GM12878 (cell line): ENCODE measurements around the gene TAMALIN. TPM values are rescaled to one million over a fixed set of nuclear protein-coding genes. Genes with fewer than 3 reads are reported as not detected.

ENCODE experiments used
- polyA plus RNA-seq, 11 experiments: library from polyadenylated mRNA; depleted of rRNA in 4 of 11; unstranded in 6 of 11; stranded (reverse) in 5 of 11; fragments of >200 nt; fragmentation: Nextera tagmentation in 4 of 11; fragmentation: Illumina TruSeq in 1 of 11; extraction: Ambion mirVana in 4 of 11; extraction: Trizol in 1 of 11; gene quantifications; 1 replicate in 1 of 11; 2 replicates in 10 of 11; pipeline versions ENCODE4 v1.2.1 to v1.2.3, GENCODE V29; 2011 to 2016; ENCODE audit warnings: inconsistent platforms in 2 of 11, missing spikeins in 2 of 11, low read depth in 1 of 11
- small RNA-seq: library from RNA; depleted of rRNA; stranded (forward); fragments of <200 nt; gene quantifications from one replicate; pipeline ENCODE3, GENCODE V24; 2014
- total RNA-seq, 4 experiments: library from RNA; depleted of rRNA in 3 of 4; stranded (reverse); fragments of >200 nt in 3 of 4; fragmentation: Illumina TruSeq in 1 of 4; extraction: Trizol in 1 of 4; gene quantifications; 2 replicates each; pipeline versions ENCODE4 v1.2.1 to v1.2.3, GENCODE V29; 2013 to 2021

Gene TAMALIN
- total and polyA plus RNA-seq, 10 of the 15 experiments (the other 5 are each of a cell fraction or from before 2014, with no cell fraction given), result 0.09 to 0.58 (median 0.19) TPM; not detected in 4

Small RNA genes lying within 50 kb of the gene (small RNA-seq; reads per million reads assigned to genes)
- not detected for gene RNU6-574P

Other genes starting within 250 kb of the TAMALIN start
Only the 7 nearest of the 9 such genes appear.
- gene FIGNL2, start 158.2 kb upstream of the TAMALIN start, total RNA-seq (2014; rRNA removed), result not detected in 2 replicates
- gene FIGNL2, start 158.2 kb upstream of the TAMALIN start, total RNA-seq (2014; rRNA removed; fragmentation: Illumina TruSeq; extraction: Trizol), result not detected in 2 replicates
- gene FIGNL2, start 158.2 kb upstream of the TAMALIN start, total RNA-seq (2021), result not detected in 2 replicates
- not detected in 2 replicates for gene FIGNL2, start 158.2 kb upstream of the TAMALIN start, polyA plus RNA-seq (2011; rRNA removed)
- gene FIGNL2, start 158.2 kb upstream of the TAMALIN start, polyA plus RNA-seq (2014; fragmentation: Illumina TruSeq; extraction: Trizol), result not detected in 2 replicates
- not detected for gene FIGNL2, start 158.2 kb upstream of the TAMALIN start, polyA plus RNA-seq (2014; fragmentation: Nextera tagmentation; extraction: Ambion mirVana)
- gene FIGNL2, start 158.2 kb upstream of the TAMALIN start, polyA plus RNA-seq (2014; rRNA removed), result not detected in 2 replicates
- not detected for gene FIGNL2, start 158.2 kb upstream of the TAMALIN start, polyA plus RNA-seq (2016; fragmentation: Nextera tagmentation; extraction: Ambion mirVana)
- gene ANKRD33, start 118.8 kb upstream of the TAMALIN start, total RNA-seq (2014; rRNA removed), result not detected in 2 replicates
- gene ANKRD33, start 118.8 kb upstream of the TAMALIN start, total RNA-seq (2014; rRNA removed; fragmentation: Illumina TruSeq; extraction: Trizol), result not detected in 2 replicates
- not detected in 2 replicates for gene ANKRD33, start 118.8 kb upstream of the TAMALIN start, total RNA-seq (2021)
- not detected in 2 replicates for gene ANKRD33, start 118.8 kb upstream of the TAMALIN start, polyA plus RNA-seq (2011; rRNA removed)
- not detected in 2 replicates for gene ANKRD33, start 118.8 kb upstream of the TAMALIN start, polyA plus RNA-seq (2014; fragmentation: Illumina TruSeq; extraction: Trizol)
- not detected for gene ANKRD33, start 118.8 kb upstream of the TAMALIN start, polyA plus RNA-seq (2014; fragmentation: Nextera tagmentation; extraction: Ambion mirVana)
- gene ANKRD33, start 118.8 kb upstream of the TAMALIN start, polyA plus RNA-seq (2014; rRNA removed), result not detected in 2 replicates
- not detected for gene ANKRD33, start 118.8 kb upstream of the TAMALIN start, polyA plus RNA-seq (2016; fragmentation: Nextera tagmentation; extraction: Ambion mirVana)
- gene ACVRL1, start 99.4 kb upstream of the TAMALIN start, total RNA-seq (2014; rRNA removed), result not detected in 2 replicates
- gene ACVRL1, start 99.4 kb upstream of the TAMALIN start, total RNA-seq (2014; rRNA removed; fragmentation: Illumina TruSeq; extraction: Trizol), result not detected in 2 replicates
- gene ACVRL1, start 99.4 kb upstream of the TAMALIN start, total RNA-seq (2021), result 0.29 TPM in 1 of 2 replicates, not detected in the other
- gene ACVRL1, start 99.4 kb upstream of the TAMALIN start, polyA plus RNA-seq (2011; rRNA removed), result not detected in 2 replicates
- not detected in 2 replicates for gene ACVRL1, start 99.4 kb upstream of the TAMALIN start, polyA plus RNA-seq (2014; fragmentation: Illumina TruSeq; extraction: Trizol)
- gene ACVRL1, start 99.4 kb upstream of the TAMALIN start, polyA plus RNA-seq (2014; fragmentation: Nextera tagmentation; extraction: Ambion mirVana), result not detected
- not detected in 2 replicates for gene ACVRL1, start 99.4 kb upstream of the TAMALIN start, polyA plus RNA-seq (2014; rRNA removed)
- not detected for gene ACVRL1, start 99.4 kb upstream of the TAMALIN start, polyA plus RNA-seq (2016; fragmentation: Nextera tagmentation; extraction: Ambion mirVana)
- 0.11 TPM in 1 of 2 replicates, not detected in the other for gene ACVR1B, start 55.2 kb upstream of the TAMALIN start, total RNA-seq (2014; rRNA removed)
- gene ACVR1B, start 55.2 kb upstream of the TAMALIN start, total RNA-seq (2014; rRNA removed; fragmentation: Illumina TruSeq; extraction: Trizol), result 0.13 and 0.18 TPM in 2 replicates
- 0.28 and 0.58 TPM in 2 replicates for gene ACVR1B, start 55.2 kb upstream of the TAMALIN start, total RNA-seq (2021)
- 0.30 and 0.69 TPM in 2 replicates for gene ACVR1B, start 55.2 kb upstream of the TAMALIN start, polyA plus RNA-seq (2011; rRNA removed)
- gene ACVR1B, start 55.2 kb upstream of the TAMALIN start, polyA plus RNA-seq (2014; fragmentation: Illumina TruSeq; extraction: Trizol), result 0.25 and 0.56 TPM in 2 replicates
- under 1 TPM; 0.02 to 0.08 TPM for gene ACVR1B, start 55.2 kb upstream of the TAMALIN start, polyA plus RNA-seq (2014; fragmentation: Nextera tagmentation; extraction: Ambion mirVana)
- gene ACVR1B, start 55.2 kb upstream of the TAMALIN start, polyA plus RNA-seq (2014; rRNA removed), result 0.19 and 0.29 TPM in 2 replicates
- not detected for gene ACVR1B, start 55.2 kb upstream of the TAMALIN start, polyA plus RNA-seq (2016; fragmentation: Nextera tagmentation; extraction: Ambion mirVana)
- gene NR4A1, start 44.5 kb downstream of the TAMALIN start, total RNA-seq (2014; rRNA removed), result 2.4 and 4.1 TPM in 2 replicates
- 1.5 and 2.2 TPM in 2 replicates for gene NR4A1, start 44.5 kb downstream of the TAMALIN start, total RNA-seq (2014; rRNA removed; fragmentation: Illumina TruSeq; extraction: Trizol)
- gene NR4A1, start 44.5 kb downstream of the TAMALIN start, total RNA-seq (2021), result 7.9 TPM in 2 replicates
- 1.3 and 2.9 TPM in 2 replicates for gene NR4A1, start 44.5 kb downstream of the TAMALIN start, polyA plus RNA-seq (2011; rRNA removed)
- gene NR4A1, start 44.5 kb downstream of the TAMALIN start, polyA plus RNA-seq (2014; fragmentation: Illumina TruSeq; extraction: Trizol), result 1.2 and 2.0 TPM in 2 replicates
- under 1 TPM in 1 of 2 experiments, not detected in 1; 0.05 TPM for gene NR4A1, start 44.5 kb downstream of the TAMALIN start, polyA plus RNA-seq (2014; fragmentation: Nextera tagmentation; extraction: Ambion mirVana)
- gene NR4A1, start 44.5 kb downstream of the TAMALIN start, polyA plus RNA-seq (2014; rRNA removed), result 5.9 TPM in 2 replicates
- gene NR4A1, start 44.5 kb downstream of the TAMALIN start, polyA plus RNA-seq (2016; fragmentation: Nextera tagmentation; extraction: Ambion mirVana), result 1 to 10 TPM; 1.5 to 1.9 TPM
- 44.5 and 44.8 TPM in 2 replicates for gene ATG101, start 63.0 kb downstream of the TAMALIN start, total RNA-seq (2014; rRNA removed)
- 21.5 and 21.9 TPM in 2 replicates for gene ATG101, start 63.0 kb downstream of the TAMALIN start, total RNA-seq (2014; rRNA removed; fragmentation: Illumina TruSeq; extraction: Trizol)
- gene ATG101, start 63.0 kb downstream of the TAMALIN start, total RNA-seq (2021), result 33.8 and 36.5 TPM in 2 replicates
- 31.4 and 49.8 TPM in 2 replicates for gene ATG101, start 63.0 kb downstream of the TAMALIN start, polyA plus RNA-seq (2011; rRNA removed)
- 10.4 and 26.0 TPM in 2 replicates for gene ATG101, start 63.0 kb downstream of the TAMALIN start, polyA plus RNA-seq (2014; fragmentation: Illumina TruSeq; extraction: Trizol)
- 1 to 10 TPM; 2.7 to 5.6 TPM for gene ATG101, start 63.0 kb downstream of the TAMALIN start, polyA plus RNA-seq (2014; fragmentation: Nextera tagmentation; extraction: Ambion mirVana)
- gene ATG101, start 63.0 kb downstream of the TAMALIN start, polyA plus RNA-seq (2014; rRNA removed), result 42.7 and 43.1 TPM in 2 replicates
- gene ATG101, start 63.0 kb downstream of the TAMALIN start, polyA plus RNA-seq (2016; fragmentation: Nextera tagmentation; extraction: Ambion mirVana), result 10 to 100 TPM; 34.1 to 40.5 TPM
- not detected in 2 replicates for gene SMIM41, start 72.8 kb downstream of the TAMALIN start, total RNA-seq (2014; rRNA removed)
- gene SMIM41, start 72.8 kb downstream of the TAMALIN start, total RNA-seq (2014; rRNA removed; fragmentation: Illumina TruSeq; extraction: Trizol), result not detected in 2 replicates
- gene SMIM41, start 72.8 kb downstream of the TAMALIN start, total RNA-seq (2021), result 0.19 TPM in 1 of 2 replicates, not detected in the other
- not detected in 2 replicates for gene SMIM41, start 72.8 kb downstream of the TAMALIN start, polyA plus RNA-seq (2011; rRNA removed)
- not detected in 2 replicates for gene SMIM41, start 72.8 kb downstream of the TAMALIN start, polyA plus RNA-seq (2014; fragmentation: Illumina TruSeq; extraction: Trizol)
- not detected for gene SMIM41, start 72.8 kb downstream of the TAMALIN start, polyA plus RNA-seq (2014; fragmentation: Nextera tagmentation; extraction: Ambion mirVana)
- not detected in 2 replicates for gene SMIM41, start 72.8 kb downstream of the TAMALIN start, polyA plus RNA-seq (2014; rRNA removed)
- not detected for gene SMIM41, start 72.8 kb downstream of the TAMALIN start, polyA plus RNA-seq (2016; fragmentation: Nextera tagmentation; extraction: Ambion mirVana)